ENCODE results near the gene TBCK.
"Not testable (repeated sequence)": the region's sequence is repeated elsewhere in the genome, so short reads cannot be mapped to it uniquely, and the experiment has no call there.

Gene TBCK

DNA sequence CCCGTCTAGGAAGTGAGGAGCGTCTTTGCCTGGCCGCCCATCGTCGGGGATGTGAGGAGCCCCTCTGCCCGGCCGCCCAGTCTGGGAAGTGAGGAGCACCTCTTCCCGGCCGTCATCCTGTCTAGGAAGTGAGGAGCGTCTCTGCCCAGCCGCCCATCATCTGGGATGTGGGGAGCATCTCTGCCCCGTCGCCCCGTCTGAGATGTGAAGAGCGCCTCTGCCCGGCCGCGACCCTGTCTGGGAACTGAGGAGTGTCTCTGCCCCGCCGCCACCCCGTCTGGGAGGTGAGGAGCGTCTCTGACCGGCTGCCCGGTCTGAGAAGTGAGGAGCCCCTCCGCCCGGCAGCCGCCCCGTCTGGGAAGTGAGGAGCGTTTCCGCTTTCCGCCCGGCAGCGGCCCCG, 5.2 kb upstream of the TBCK start:
- not testable (repeated sequence) for DNase-seq

DNA sequence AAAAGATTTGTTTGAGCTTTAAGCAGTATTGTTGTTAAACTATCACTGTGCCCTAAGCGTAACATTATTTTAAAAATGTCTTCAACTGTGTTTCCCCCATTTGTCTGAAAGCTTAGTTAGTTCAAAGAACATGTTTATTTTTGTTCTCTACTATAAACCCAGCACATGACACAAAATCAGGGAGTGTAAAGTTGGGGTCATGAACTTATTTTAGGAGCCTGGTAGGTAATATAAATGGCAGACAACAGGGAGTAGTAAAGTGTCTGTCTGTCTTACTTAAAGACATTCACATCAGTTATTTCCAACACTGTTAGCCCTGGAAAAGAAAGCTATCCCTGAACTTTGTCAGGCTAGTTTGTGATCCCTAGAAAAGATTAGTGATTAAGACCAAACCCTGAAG, 4.2 kb upstream of the TBCK start:
- DNase-seq = no peak

DNA sequence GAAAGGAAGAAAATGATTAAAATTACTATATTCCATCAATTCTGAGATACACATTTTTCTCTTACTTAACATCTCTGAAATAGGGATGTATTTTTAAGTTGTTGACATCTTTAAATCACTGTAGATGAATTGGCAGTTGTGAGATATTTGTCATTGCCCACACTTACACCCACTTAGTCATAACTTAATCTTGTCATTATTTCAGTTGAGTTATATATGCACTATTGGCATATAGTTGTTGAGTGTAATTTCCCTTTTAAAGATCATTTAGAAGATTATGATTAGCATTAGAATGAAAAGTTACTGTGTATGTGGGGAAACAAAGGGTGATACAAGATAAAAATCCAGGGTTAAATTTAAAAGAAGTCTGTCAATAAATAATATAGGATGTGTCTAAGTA, 2.5 kb upstream of the TBCK start:
- DNase-seq = no peak

DNA sequence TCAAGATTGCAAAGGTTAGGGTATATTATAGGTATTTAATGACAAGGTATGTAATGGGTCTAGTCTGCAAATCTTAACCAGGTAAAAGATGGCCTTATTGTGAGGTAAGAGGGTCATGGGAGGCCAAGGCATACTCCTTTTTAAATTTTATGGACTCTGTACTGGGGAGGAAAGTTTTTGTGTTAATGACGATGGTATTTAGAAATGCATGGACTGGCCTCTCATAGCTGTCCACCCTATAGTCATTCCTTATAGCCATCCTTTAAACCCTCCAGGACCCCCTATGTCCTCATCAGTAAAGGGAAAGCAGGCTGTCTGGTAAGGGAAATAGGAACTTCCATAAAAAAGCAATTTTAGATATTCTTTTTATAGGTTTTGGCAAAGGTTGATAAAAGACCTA, 1.8 kb upstream of the TBCK start:
- no peak for DNase-seq

DNA sequence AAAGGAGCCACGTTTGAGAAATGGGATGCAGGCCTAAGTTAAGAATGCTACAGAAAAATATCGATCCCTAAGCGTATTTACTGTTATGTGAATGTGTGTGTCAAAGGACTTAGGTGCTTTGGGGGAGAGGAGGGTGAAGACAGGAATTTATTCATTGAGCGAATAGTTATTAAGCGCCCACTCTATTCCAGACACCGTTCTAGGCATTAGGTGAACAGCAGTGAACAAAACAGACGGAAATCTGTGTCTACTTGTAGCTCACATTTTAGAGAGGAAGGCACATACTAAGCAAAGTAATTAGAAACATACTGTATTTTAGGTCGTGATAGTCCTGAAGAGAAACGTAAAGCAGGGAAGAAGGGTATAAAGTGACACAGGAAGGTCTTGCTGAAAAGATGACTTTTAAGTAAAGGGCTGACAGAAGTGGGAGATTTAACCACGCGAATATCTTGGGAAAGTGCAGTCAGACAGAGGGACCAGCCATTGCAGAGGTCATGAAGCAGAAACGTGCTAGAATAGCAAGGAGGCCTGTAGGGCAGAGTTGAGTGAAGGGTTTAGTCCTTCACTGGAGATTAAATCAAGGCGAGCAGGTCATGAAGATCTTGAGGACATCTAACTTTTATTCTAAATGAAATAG, 882 bp upstream of the TBCK start:
- no peak for DNase-seq

DNA sequence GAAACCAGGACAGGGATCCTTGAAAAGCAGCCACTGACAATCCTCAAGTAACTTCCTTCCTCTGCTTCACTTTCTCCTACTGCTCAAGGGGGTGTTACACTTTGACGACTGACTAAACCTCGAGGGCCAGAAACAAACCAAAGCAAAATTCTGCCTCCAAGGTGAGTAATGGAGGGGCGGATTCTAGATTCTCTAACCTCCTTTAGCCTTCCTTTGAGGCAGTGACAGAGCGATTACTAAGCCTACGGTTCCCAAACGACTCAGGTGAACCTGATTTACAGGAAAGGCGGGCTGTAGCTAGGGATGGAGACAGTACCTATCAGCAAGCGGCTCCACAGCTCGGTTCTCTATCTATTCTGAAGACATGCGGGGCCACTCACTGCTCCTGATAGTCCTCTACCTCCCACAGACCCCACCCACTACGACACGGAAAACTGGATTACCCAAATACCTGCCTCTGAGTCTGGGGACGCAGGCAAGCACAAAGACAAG, 487 bp downstream of the TBCK start:
- no peak for DNase-seq

DNA sequence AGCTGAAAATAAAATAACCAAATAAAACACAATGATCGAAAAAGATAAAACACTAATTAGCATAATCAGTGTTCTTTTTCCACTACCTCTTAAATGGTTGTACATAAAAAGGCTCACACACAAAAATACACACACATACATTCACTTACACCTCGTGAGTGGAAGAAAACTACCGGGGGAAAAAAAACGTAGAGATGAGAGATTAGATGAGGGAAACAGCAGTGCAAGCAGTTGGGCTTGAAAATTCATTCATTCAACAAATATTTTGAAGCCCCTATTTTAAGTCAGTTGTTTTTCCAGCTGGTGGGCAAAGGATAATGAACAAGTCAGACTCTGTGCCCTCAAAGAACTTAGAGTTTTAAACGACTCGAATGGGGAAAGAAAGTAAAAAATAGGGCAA, 1.0 kb downstream of the TBCK start:
- no peak for DNase-seq

DNA sequence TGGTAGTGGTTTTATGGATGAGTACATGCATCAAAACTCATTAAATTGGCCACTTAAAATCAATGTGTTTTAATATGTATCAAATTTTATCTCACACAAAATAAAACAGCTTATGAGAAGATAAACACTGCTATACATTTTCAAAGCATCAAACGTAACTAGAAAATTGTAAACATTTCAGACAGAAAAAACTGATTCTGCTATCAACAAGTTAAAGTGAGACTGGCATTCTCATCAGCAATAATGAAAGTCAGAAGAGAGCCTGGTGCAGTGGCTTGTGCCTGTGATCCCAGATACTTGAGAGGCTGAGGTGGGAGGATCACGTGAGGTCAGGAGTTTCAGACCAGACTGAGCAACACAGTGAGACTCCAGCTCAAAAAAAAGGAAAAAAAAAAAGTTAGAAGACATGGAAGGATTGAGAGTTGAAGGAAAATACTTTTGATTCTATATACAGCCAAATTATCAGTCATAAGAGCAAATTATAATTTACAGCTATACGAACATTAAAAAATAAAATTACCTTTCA, 2.9 kb downstream of the TBCK start:
- DNase-seq = no peak

DNA sequence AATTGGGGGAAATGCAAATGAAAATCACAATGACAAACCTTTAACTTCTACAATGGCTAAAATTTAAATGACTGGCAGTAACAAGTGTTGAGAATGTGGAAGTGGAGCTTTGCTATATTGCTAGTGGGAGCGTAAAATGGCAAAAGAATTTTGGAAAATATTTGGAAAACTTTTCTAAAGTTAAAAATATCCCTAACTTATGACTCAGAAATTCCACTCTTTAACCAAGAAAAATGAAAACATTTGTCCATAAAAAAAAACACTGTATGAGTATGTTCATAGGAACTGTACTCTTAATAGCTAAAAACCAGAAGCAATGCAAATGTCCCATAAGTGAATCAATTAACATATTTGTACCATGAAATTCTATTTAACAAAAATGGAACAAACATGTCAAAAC, 3.6 kb downstream of the TBCK start:
- no peak for DNase-seq

DNA sequence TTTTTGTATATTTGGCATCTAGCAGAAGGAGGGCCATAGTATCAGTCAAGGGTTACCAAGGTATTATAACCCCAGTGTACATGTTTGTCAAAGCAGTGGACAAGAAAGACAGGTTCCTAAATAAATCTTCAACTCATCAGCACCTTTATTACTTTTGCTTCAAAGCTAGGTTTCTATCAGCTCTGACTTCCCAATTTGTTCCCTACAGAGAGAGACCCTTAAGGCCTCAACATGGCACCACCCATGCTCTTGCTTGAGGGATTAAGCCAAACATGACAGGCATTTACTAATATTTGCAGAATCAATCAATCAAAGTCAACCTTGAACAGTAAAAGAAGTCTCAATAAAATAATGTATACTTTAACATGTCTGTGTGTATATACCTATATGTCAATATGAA, 9.4 kb downstream of the TBCK start:
- DNase-seq = no peak

DNA sequence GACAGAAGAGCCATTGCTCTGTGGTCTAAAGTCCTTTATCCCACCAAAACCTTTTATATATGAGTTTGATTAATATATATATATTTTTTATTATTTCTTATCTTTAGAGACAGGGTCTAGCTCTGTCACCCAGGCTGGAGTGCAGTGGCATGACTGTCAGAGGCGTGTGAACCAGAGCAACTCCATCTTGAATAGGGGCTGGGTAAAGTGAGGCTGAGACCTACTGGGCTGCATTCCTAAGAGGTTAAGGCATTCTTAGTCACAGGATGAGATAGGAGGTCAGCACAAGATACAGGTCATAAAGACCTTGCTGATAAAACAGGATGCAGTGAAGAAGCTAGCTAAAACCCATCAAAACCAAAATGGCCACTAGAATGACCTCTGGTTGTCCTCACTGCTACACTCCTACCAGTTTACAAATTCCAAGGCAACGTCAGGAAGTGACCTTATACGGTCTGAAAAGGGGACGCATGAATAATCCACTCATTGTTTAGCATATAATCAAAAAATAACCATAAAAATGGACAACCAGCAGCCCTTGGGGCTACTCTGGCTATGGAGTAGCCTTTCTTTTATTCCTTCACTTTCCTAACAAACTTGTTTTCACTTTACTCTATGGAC, 10.5 kb downstream of the TBCK start:
- DNase-seq = no peak

DNA sequence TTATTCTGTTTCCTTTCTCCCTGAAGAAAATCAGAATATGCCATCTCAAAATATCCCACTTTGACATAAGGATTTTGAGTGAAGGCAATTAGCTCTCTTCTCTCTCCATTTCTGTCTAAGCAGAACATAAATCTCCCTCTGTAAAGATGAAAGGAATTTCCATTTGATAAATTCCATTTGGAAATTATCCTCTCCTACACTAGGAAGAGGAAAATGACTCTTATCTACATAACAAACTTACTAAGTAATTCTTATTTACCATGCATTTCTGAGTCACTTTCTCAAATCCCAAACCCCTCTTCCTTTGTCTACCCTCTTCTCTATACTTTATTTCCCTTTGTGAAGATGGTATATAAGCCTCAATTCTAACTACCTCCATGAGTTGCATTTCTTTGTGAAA, 11.4 kb downstream of the TBCK start:
- no peak for DNase-seq

DNA sequence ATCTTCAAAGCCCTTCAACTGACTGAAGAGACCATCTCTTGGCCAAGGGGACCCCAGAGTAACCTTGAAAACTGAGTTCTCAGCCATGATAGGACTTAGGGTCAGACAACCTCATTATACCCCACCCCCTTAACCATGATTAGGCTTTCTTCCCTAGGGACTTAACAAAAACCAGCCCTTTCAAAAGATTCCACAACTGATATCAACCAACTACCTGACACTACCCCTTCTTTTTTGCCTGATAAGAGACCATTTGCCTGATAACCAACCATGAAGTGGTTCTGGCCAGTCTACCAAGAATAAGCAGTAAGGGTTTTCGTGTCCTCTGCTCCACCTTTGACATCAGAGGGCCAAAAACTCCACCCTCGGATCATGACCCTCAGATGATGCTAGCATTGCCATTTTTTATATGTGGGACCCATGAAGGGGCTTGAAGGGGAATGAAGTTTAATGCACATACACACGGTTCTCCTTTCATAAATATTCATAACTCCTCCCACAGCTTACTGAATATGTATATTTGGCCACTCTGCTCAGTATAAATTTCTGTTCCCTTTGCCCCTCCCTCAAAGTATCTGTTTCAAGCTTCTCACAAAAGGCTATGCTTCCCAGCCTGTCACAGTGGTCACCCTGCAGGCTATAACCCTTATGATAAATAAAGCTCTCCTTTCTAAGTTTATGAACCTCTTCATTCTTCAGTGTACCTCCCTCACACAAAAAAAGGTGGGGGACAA, 12.3 kb downstream of the TBCK start:
- no peak for DNase-seq

DNA sequence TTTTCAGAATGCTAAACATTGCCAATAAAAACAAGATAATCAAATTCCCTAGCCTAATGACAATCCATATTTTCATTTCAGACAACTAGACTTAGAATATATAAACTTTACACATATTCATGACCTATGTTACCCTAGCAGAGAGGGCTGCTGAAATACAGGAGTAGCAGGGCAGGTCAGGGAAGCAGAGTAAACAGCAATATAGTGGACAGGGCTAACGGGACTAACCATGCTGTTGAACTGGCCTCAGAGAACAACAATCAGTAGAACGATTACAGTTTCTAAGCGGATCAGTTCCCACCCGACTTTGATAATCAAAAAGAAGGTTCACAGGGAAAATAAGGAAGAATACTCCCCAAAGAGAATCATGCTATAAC, 14.0 kb downstream of the TBCK start:
- no peak for DNase-seq

DNA sequence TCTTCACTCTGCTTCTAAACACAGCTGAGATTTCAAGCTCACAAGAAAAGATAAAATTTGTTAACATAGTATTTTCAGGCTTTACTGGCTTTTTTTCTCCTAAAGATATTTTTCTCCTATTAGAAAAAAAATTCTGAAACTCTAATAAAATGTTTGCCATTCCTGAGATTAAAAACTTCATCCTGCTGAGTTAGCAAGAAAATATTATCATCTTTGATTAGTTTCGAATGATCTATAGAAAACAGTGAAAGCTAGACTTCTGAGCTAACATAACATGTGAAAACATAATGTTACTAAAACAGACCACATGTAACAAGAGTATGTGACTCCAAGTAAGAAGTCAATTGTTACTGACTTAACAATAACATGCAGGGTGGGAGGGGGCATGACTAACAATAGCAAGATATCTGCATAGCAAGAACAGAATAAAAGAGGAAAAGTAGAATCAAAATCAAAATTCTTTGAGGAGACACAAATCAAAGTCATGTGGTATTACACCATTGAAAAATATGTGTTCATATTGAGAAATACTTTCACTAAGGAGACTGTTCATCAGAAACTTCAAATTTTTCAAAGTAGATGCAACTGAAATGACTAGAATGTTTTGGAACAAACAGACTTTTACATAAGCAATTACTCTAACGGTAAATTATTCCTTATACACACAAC, 14.5 kb downstream of the TBCK start:
- DNase-seq = no peak

DNA sequence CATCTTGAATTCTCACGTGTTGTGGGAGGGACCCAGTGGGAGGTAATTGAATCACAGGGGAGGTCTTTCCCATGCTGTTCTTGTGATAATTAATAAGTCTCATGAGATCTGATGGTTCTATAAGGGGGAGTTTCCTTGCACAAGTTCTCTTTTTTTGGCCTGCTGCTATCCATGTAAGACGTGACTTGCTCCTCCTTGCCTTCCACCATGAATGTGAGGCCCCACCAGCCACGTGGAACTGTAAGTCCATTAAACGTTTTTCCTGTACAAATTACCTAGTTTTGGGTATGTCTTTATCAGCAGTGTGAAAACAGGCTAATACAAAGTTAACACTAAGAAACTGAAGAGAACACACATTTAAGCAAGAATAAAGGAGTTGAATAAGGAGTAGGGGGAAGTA, 16.0 kb downstream of the TBCK start:
- no peak for DNase-seq

DNA sequence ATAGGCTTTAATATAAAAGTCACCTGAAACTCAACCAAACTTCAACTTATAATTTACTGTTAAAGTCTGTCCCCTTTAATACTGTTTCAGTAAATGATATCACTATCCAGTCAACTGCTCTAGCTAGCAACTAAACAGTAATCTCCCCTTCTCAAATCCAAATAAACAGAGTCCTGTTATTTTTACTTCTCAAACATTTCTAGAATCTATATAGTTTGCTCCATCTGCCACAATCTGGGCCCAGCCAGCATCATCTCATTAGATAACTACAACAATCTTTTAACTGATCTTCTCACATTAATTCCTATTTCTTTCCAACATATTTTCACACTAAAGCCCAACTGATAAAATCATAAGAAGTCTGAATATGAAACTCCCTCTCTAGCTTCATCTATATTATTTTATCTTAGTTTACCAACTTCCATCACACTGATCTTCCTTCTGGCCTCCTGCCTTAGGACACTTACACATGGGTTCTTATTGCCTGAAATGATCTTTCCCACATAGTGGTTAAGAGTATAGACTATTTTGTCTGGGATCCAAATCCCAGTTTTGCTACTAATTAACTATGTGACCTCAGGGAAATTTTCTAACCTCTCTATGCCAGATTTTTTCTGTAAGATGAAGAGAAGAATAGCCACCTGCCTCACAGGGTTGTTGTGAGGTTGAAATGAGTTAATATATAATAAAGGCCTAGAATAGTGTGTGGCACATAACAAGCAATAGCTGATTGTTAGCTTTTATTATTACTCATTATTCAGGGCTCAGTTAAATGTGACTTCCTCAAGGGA, 18.6 kb downstream of the TBCK start:
- DNase-seq = no peak

DNA sequence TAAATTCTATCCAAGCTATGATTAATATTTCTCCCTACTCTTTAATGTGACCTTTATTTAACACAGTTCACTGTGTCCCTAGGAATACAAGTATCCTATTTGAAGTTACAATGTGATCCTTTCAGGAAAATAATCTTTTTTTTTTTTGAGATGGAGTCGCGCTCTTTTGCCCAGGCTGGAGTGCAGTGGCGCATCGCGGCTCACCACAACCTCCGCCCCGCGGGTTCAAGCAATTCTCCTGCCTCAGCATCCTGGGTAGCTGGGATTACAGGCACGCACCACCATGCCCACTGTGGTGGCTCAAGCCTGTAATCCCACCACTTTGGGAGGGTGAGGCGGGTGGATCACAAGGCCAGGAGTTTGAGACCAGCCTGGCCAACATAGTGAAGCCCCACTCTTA, 21.9 kb downstream of the TBCK start:
- no peak for DNase-seq

DNA sequence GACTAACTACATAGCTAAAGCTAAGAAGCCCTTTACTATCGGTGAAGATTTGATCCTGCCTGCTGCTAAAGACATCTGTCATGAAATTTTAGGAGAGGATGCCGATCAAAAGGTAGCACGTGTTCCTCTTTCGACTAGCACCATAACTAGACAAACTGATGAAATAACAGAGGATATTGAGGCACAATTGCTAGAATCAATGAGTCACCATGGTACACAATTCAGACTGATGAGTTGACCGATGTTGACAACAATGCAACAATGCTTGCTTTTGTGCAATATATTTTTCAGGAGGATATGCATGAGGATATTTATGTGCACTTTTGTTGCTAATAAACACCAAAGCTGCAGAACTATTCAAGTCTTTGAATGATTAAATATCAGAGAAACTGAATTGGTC, 24.3 kb downstream of the TBCK start:
- DNase-seq = no peak

DNA sequence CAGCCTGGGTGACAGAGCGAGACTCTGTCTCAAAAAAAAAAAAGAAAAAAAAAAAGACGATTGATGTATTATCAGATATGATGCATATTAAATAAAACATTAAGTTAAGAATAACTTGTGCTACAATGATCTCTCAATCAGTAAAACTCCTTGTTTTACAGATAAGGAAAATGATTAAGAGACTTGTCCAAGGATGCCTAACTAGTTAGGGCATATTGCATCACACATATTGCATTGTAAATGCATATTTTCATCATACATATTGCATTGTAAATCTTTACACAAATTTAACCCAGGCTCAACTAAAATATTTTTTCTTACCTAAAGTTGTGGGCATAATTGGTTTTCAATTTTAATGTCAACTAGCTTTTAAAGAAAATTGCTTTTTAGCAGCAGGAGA, 26.3 kb downstream of the TBCK start:
- no peak for DNase-seq

DNA sequence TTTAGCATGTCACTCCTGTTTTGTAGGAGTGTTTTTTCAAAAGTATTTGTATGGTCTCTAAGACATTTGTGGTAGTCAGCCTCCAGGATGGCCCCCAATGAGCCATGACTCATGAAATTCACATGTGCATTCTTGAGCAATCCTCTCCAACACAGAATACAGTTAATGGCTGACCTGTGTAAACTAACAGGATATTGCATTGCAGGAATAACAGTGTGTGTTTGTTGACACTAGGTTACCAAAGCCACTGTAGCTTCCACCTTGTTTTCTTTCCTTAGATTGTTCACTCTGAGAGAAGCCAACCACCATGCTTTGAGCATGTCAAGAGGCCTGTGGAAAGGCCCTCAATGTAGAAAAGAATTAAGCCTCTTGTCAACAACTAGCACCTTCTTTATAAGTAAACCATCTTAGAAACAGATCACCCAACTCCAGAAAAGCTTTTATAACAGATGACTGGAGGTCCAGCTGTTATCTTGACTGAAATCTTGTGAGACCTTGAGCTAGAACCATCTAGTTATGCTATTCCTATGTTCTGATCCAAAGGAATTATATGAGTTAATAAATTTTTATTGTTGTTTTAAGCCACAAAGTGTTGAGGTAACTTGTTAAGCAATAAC, 28.5 kb downstream of the TBCK start:
- no peak for DNase-seq

DNA sequence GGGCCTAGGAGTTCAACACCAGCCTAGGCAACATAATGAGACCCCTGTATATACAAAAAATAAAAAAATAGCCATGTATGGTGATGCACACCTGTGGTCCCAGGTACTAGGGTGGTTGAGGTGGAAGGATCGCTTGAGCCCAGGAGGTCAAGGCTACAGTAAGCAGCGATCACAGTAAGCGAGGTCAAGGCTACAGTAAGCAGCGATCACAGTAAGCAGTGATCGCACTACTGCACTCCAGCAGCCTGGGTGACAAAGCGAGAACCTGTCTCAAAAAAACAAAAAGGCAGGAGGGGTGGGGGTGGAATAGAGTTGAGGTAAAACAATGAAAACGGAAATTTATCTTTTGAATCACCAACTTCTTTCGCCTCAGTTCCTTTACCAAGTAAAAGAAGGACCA, 29.4 kb downstream of the TBCK start:
- no peak for DNase-seq

Measured in NCI-H2171 treated with DMSO at 0.1 percent for 48 hours (cell line).